Spleen (tissue), 7 donors: Measurements from ENCODE around the gene MYL1.

ENCODE experiments used
- CTCF ChIP-seq, 11 experiments: fragments of 200-600 bp in 7 of 11; fragments of 450-650 bp in 4 of 11; sonication (generic) in 4 of 11; IDR thresholded peaks in 8 of 11; conservative IDR thresholded peaks in 3 of 11; 1 replicate in 7 of 11; 2 replicates in 4 of 11; pipeline versions ENCODE4 v1.4.0 to v1.8.0; 2016 to 2021; ENCODE audit warnings: antibody characterized with exemption in 11 of 11, inconsistent platforms in 4 of 11, mild to moderate bottlenecking in 1 of 11
- POLR2AphosphoS5 ChIP-seq, 3 donors: sonication (generic); formaldehyde crosslinking; IDR thresholded peaks; one replicate each; pipeline ENCODE4 v1.5.1; 2017; ENCODE audit warnings: antibody characterized with exemption in 3 of 3
- donor health status: DM: no; HTN: no; CAD: no; lungs with moderate emphysema.
- donor health status: DM: no; HTN: no; CAD: no.
- donor health status: DM: no; HTN: no; CAD: no.

- no peak for TF ChIP-seq CTCF (IDR thresholded peaks at IDR 0.05 in 8 of 11, conservative IDR thresholded peaks at IDR 0.05 in 3 of 11)
- no peak for TF ChIP-seq POLR2AphosphoS5 (IDR thresholded peaks at IDR 0.05)
Observed at GRCh38 chr2:210323003-210323402, 8.0 kb upstream of the MYL1 start.
